ENCODE measurements around the gene GLUD1.
"Not testable (repeated sequence)": the region's sequence is repeated elsewhere in the genome, so short reads cannot be mapped to it uniquely, and the experiment has no call there.

- not testable (repeated sequence) for TF ChIP-seq CTCF (IDR thresholded peaks at IDR 0.05; ENCODE audit: poor library complexity, severe bottlenecking); POLR2AphosphoS5 (IDR thresholded peaks at IDR 0.05); REST (IDR thresholded peaks at IDR 0.05; ENCODE audit: borderline replicate concordance); MXI1 (conservative IDR thresholded peaks at IDR 0.05; ENCODE audit: poor library complexity, severe bottlenecking); EP300 (conservative IDR thresholded peaks at IDR 0.05; ENCODE audit: poor library complexity, severe bottlenecking); EZH2 (IDR thresholded peaks at IDR 0.05; ENCODE audit: borderline replicate concordance, insufficient read depth, low read length, poor library complexity, severe bottlenecking)
Measured at GRCh38 chr10:87020056-87020455, 74.6 kb downstream of the GLUD1 start, which contains the start of gene FAM25A.

Measured in neural cell (in vitro differentiated cells).